ENCODE data around the gene SCGB2B2. TPM values are rescaled to one million over a fixed set of nuclear protein-coding genes. Genes with fewer than 3 reads are reported as not detected.

The SCGB2B2 gene
- total RNA-seq, 1 experiment from 2014 or later = 0.59 TPM

DNA sequence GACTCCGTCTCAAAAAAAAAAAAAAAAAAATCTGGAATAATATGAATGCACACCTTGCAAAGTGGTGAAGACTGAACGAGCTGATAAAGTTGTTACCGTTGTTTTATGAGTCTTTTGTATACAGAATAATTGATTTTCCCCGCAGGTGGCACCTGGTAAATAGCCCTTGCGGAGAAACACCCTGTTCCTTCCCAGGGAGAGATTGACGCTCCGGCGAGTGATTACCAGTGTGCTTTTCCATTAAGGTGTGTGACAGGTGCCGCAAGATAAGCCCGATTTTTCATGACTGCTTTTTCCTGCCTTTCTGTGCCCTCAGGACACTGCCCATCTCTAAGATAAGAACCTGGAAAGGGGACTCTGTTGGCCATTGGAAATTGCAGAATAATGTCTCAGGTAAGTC lies 1.5 kb upstream of the SCGB2B2 start:
- peak overlapping the region; percentile 90 for H3K27ac ChIP-seq (ENCODE audit: low read length)
- CTCF ChIA-PET = no interaction called here
- intact Hi-C loops (cut with micrococcal nuclease; ENCODE audit: unreplicated experiment) = no loop called here

DNA sequence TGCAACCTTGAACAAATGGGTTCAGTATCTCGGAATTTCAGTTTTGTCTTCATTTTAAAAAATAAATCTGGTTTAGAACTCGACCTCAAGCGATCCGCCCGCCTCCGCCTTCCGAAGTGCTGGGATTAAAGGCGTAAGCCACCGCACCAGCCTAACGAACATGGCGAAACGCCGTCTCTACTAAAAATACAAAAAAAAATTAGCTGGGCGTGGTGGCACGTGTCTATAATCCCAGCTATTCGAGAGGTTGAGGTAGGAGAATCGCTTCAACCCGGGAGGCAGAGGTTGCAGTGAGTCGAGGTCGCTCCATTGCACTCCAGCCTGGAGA lies 1.1 kb upstream of the SCGB2B2 start:
- in situ Hi-C loops (cut with HindIII; ENCODE audit: low pct_unique_long_range_greater_than_20kb, low sequenced_read_pairs) (no loop called here), intact Hi-C loops (cut with micrococcal nuclease; ENCODE audit: unreplicated experiment) (no loop called here)
- H3K4me1 ChIP-seq (ENCODE audit: control insufficient read depth, insufficient read depth, low read length) = peaks cover 7% of the 10 kb centered on the region; the same call in 1 of the 2 replicates
- CTCF ChIA-PET = no interaction called here
- BruUV-seq (replicated peaks) = no TSS peak
- H3K36me3 ChIP-seq (ENCODE audit: control insufficient read depth, insufficient read depth, low read length) = peaks cover 2% of the 10 kb centered on the region; the same call in 1 of the 2 replicates
- ATAC-seq (no peak), DNase-seq (ENCODE audit: low read depth, low spot score) (no peak)
- no peak for TF ChIP-seq POLR2AphosphoS5 (IDR thresholded peaks at IDR 0.05; ENCODE audit: low read depth, low read length)
- H3K9me3 ChIP-seq (ENCODE audit: control insufficient read depth, insufficient read depth, low read depth, low read length) = peaks cover 50% of the 10 kb centered on the region
- no peaks in the 10 kb centered on the region for H3K27me3 ChIP-seq (ENCODE audit: control insufficient read depth, insufficient read depth, low read length)
- H3K4me3 ChIP-seq (ENCODE audit: low read depth in 2 of 2, low read length in 2 of 2) = peak overlapping the region; percentile 68 to 82
- peak overlapping the region; percentile 90 for H3K27ac ChIP-seq (ENCODE audit: low read length)
- POLR2A ChIA-PET = no interaction called here

More for the DNA sequence above, 1.5 kb upstream of the SCGB2B2 start:
- in situ Hi-C loops (cut with HindIII; ENCODE audit: low pct_unique_long_range_greater_than_20kb, low sequenced_read_pairs) = no loop called here
- TF ChIP-seq, protein P1, sequence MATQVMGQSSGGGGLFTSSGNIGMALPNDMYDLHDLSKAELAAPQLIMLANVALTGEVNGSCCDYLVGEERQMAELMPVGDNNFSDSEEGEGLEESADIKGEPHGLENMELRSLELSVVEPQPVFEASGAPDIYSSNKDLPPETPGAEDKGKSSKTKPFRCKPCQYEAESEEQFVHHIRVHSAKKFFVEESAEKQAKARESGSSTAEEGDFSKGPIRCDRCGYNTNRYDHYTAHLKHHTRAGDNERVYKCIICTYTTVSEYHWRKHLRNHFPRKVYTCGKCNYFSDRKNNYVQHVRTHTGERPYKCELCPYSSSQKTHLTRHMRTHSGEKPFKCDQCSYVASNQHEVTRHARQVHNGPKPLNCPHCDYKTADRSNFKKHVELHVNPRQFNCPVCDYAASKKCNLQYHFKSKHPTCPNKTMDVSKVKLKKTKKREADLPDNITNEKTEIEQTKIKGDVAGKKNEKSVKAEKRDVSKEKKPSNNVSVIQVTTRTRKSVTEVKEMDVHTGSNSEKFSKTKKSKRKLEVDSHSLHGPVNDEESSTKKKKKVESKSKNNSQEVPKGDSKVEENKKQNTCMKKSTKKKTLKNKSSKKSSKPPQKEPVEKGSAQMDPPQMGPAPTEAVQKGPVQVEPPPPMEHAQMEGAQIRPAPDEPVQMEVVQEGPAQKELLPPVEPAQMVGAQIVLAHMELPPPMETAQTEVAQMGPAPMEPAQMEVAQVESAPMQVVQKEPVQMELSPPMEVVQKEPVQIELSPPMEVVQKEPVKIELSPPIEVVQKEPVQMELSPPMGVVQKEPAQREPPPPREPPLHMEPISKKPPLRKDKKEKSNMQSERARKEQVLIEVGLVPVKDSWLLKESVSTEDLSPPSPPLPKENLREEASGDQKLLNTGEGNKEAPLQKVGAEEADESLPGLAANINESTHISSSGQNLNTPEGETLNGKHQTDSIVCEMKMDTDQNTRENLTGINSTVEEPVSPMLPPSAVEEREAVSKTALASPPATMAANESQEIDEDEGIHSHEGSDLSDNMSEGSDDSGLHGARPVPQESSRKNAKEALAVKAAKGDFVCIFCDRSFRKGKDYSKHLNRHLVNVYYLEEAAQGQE (IDR thresholded peaks at IDR 0.05; ENCODE audit: insufficient read depth in 1 of 2, low read depth in 2 of 2, low read length in 1 of 2) = no peak
- TF ChIP-seq POLR2AphosphoS5 (IDR thresholded peaks at IDR 0.05; ENCODE audit: low read depth, low read length) (no peak), SIN3A (IDR thresholded peaks at IDR 0.05; ENCODE audit: borderline replicate concordance, insufficient read depth, low read depth, low read length) (no peak), TCF7L2 (IDR thresholded peaks at IDR 0.05; ENCODE audit: low read depth, low read length) (no peak)
- TF ChIP-seq, protein P2, sequence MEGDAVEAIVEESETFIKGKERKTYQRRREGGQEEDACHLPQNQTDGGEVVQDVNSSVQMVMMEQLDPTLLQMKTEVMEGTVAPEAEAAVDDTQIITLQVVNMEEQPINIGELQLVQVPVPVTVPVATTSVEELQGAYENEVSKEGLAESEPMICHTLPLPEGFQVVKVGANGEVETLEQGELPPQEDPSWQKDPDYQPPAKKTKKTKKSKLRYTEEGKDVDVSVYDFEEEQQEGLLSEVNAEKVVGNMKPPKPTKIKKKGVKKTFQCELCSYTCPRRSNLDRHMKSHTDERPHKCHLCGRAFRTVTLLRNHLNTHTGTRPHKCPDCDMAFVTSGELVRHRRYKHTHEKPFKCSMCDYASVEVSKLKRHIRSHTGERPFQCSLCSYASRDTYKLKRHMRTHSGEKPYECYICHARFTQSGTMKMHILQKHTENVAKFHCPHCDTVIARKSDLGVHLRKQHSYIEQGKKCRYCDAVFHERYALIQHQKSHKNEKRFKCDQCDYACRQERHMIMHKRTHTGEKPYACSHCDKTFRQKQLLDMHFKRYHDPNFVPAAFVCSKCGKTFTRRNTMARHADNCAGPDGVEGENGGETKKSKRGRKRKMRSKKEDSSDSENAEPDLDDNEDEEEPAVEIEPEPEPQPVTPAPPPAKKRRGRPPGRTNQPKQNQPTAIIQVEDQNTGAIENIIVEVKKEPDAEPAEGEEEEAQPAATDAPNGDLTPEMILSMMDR (IDR thresholded peaks at IDR 0.05) = no peak
- no peak for ATAC-seq
- Histone ChIP-seq H3K36me3 (ENCODE audit: control insufficient read depth, insufficient read depth, low read length) (peaks cover 5% of the 10 kb centered on the region; the same call in 1 of the 2 replicates), H3K4me3 (ENCODE audit: low read depth in 2 of 2, low read length in 2 of 2) (peak overlapping the region; percentile 68 to 82), H3K27me3 (ENCODE audit: control insufficient read depth, insufficient read depth, low read length) (no peaks in the 10 kb centered on the region), H3K4me1 (ENCODE audit: control insufficient read depth, insufficient read depth, low read length) (peaks cover 7% of the 10 kb centered on the region; the same call in 1 of the 2 replicates), H3K9me3 (ENCODE audit: control insufficient read depth, insufficient read depth, low read depth, low read length) (peaks cover 53% of the 10 kb centered on the region)
- no peak for DNase-seq (ENCODE audit: low read depth, low spot score)
- BruUV-seq (replicated peaks) = no TSS peak
- POLR2A ChIA-PET = no interaction called here

DNA sequence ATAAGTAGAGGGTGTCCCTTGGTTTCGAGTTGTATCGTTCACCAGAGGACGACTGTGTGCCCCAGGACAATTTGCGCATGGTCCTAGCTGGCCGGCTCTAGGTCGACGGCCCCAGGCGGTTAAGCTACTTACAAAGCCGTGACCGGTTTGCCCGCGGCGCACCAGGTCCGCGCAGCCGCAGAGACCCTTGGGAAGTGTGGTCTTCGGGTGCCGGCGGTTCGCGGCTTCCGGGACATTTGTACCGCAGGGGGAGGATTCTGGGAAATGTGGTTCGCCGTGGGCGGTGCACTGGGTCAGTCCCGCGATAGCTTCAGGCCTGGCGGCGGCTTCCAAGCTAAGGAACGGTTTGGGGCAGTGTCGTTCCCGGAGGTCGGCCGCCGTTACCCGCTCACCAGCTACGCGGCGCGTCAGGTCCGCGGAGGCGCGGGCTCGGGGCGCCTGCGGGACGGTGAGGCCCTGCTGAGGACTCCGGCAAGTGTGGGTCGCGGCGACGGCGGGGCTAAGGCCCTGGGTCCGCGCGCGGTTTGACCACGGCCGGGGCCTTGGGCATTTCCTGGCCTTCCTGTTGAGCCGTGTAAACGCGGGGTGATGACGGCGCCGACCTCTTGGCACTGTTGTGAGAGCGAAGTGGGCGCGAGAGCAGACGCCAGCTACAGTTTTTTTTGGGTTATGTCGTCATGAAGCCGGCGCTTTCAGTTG lies 576 bp upstream of the SCGB2B2 start, which contains the start of gene ZNF302:
TSS of gene ZNF302 (plus strand) at position 293 of the 699 bp plus-strand sequence. CDS start 1,127 bp downstream, outside the sequence.
- no TSS peak for BruUV-seq (replicated peaks)
- ATAC-seq (peak; percentile 98), DNase-seq (ENCODE audit: low read depth, low spot score) (peak; percentile 94)
- H3K4me3 ChIP-seq (ENCODE audit: low read depth in 2 of 2, low read length in 2 of 2) = peak within 1 kb of the TSS; percentile 68 to 82
- H3K4me1 ChIP-seq (ENCODE audit: control insufficient read depth, insufficient read depth, low read length) = peaks cover 7% of the 10 kb centered on the region; the same call in 1 of the 2 replicates
- in situ Hi-C loops (cut with HindIII; ENCODE audit: low pct_unique_long_range_greater_than_20kb, low sequenced_read_pairs) (no loop called here), intact Hi-C loops (cut with micrococcal nuclease; ENCODE audit: unreplicated experiment) (no loop called here)
- TF ChIP-seq TCF7L2 (IDR thresholded peaks at IDR 0.05; ENCODE audit: low read depth, low read length) (peak; percentile 92), POLR2AphosphoS5 (IDR thresholded peaks at IDR 0.05; ENCODE audit: low read depth, low read length) (peak; percentile 83), SIN3A (IDR thresholded peaks at IDR 0.05; ENCODE audit: borderline replicate concordance, insufficient read depth, low read depth, low read length) (peak; percentile 42; the same call in 1 of the 2 replicates)
- TF ChIP-seq, protein P1 (IDR thresholded peaks at IDR 0.05; ENCODE audit: insufficient read depth in 1 of 2, low read depth in 2 of 2, low read length in 1 of 2) = 0 out of 4 replicates have a peak, but pooled peaks of 1 of the 2 experiments have one; percentile 42
- TF ChIP-seq, protein P2 (IDR thresholded peaks at IDR 0.05) = no peak
- POLR2A ChIA-PET = interaction anchor here (0.7 kb wide), 1 partner anchor 237 kb away, joined by 3 read pairs; no protein-coding TSS in a partner anchor
- CTCF ChIA-PET = no interaction called here
- H3K27me3 ChIP-seq (ENCODE audit: control insufficient read depth, insufficient read depth, low read length) = no peaks in the 10 kb centered on the region
- H3K36me3 ChIP-seq (ENCODE audit: control insufficient read depth, insufficient read depth, low read length) = no peaks in the 10 kb centered on the region
- peak within 1 kb of the TSS; percentile 90 for H3K27ac ChIP-seq (ENCODE audit: low read length)
- peaks cover 44% of the 10 kb centered on the region for H3K9me3 ChIP-seq (ENCODE audit: control insufficient read depth, insufficient read depth, low read depth, low read length)

All from Panc1 (cell line).